Right atrium auricular region (tissue), 2 donors: ENCODE data around the gene ACAP2. TPM values are rescaled to one million over a fixed set of nuclear protein-coding genes. Genes with fewer than 3 reads are reported as not detected.

Source experiments
- DNase-seq: peaks from one replicate; pipeline ENCODE4 v3.0.0-alpha.2; 2019; ENCODE audit warnings: low spot score
- H3K27ac ChIP-seq, 2 donors: fragments of 200-600 bp; sonication (generic); 1 replicate in 1 of 2; 2 replicates in 1 of 2; pipeline ENCODE4 v1.5.1; 2016 to 2019
- H3K27me3 ChIP-seq, 2 donors: fragments of 200-600 bp; sonication (generic); one replicate each; pipeline versions ENCODE4 v1.5.1 to v1.6.0; 2017 to 2019
- H3K36me3 ChIP-seq: fragments of 200-600 bp; sonication (generic); one replicate; pipeline ENCODE4 v1.5.1; 2016
- H3K4me1 ChIP-seq, 2 donors: fragments of 200-600 bp; sonication (generic); one replicate each; pipeline versions ENCODE4 v1.5.1 to v1.6.0; 2017 to 2019
- H3K4me3 ChIP-seq, 2 donors: fragments of 200-600 bp; sonication (generic); 1 replicate in 1 of 2; 2 replicates in 1 of 2; pipeline ENCODE4 v1.5.1; 2017 to 2019; ENCODE audit warnings: mild to moderate bottlenecking in 1 of 2, moderate library complexity in 1 of 2
- H3K9me3 ChIP-seq, 2 donors: fragments of 200-600 bp; sonication (generic); one replicate each; pipeline ENCODE4 v1.5.1; 2019
- total RNA-seq, 2 donors: library from RNA; depleted of rRNA; stranded (reverse); fragments of >200 nt; gene quantifications; one replicate each; pipeline ENCODE4 v1.1.0, GENCODE V29; 2016
- TF ChIP-seq, protein P1 (sequence below), 2 donors: fragments of 200-600 bp; sonication (generic); IDR thresholded peaks; one replicate each; pipeline ENCODE4 v1.5.1; 2019; ENCODE audit warnings: antibody characterized with exemption in 2 of 2

The ACAP2 gene
- total RNA-seq, 2 donors from 2014 or later = 17.8 to 18.9 TPM

DNA sequence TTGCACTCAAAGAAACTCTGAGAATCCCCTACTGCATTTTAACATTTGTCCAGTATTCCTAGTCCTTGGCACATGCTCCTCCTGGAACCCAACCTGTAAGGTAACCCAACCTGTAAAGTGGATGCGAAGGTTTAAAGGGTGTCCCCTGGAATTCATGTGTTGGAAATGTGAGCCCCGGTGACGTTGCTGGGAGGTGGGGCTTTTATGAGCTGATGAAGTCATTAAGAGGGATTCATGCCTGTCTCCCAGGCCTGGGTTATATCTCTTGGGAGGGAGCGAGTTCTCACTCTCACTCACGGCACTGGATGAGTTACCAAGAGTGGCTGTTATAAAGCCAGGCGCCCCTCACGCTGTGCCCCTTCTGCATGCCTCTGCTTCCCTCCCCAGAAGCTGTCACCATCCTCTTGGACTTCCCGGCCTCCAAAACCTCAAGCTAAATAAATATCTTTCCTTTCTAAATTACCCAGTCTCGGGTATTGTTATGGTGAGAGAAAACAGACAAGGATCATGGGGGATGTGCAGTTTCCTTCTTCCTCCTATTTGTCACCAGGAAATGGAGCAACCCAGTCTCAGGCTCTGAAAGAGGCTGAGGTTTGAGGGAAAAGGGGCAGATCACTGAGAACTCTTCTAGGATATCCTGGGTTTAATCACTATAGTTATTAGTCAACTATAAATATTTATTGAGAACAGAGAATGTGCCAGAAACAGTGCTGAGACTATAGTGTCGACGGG lies 179.5 kb downstream of the ACAP2 start:
- H3K4me3 ChIP-seq = no peak overlapping the region
- TF ChIP-seq, protein P1, sequence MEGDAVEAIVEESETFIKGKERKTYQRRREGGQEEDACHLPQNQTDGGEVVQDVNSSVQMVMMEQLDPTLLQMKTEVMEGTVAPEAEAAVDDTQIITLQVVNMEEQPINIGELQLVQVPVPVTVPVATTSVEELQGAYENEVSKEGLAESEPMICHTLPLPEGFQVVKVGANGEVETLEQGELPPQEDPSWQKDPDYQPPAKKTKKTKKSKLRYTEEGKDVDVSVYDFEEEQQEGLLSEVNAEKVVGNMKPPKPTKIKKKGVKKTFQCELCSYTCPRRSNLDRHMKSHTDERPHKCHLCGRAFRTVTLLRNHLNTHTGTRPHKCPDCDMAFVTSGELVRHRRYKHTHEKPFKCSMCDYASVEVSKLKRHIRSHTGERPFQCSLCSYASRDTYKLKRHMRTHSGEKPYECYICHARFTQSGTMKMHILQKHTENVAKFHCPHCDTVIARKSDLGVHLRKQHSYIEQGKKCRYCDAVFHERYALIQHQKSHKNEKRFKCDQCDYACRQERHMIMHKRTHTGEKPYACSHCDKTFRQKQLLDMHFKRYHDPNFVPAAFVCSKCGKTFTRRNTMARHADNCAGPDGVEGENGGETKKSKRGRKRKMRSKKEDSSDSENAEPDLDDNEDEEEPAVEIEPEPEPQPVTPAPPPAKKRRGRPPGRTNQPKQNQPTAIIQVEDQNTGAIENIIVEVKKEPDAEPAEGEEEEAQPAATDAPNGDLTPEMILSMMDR (IDR thresholded peaks at IDR 0.05) = no peak
- peak; percentile 55 for DNase-seq
- H3K27me3 ChIP-seq = no peaks in the 10 kb centered on the region
- H3K4me1 ChIP-seq = peaks cover 0 to 22% of the 10 kb centered on the region in 2 donors
- no peaks in the 10 kb centered on the region for H3K36me3 ChIP-seq
- no peak overlapping the region for H3K27ac ChIP-seq
- H3K9me3 ChIP-seq = no peaks in the 10 kb centered on the region

DNA sequence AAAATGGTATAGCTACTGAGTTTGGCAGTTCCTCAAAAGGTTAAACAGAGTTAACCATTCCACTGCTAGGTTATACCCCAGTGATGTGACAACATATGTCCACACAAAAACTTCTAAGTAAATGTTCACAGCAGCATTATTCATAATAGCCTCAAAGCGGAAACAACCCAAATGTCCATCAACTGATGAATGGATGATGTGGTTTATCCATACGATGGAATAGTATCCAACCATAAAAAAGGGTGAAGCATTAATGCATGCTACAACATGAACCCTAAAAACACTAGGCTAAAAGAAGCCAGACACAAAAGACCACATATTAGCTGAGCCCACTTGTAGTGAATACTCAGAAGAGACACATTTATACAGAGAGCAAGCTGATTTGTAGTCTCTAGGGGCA lies 180.9 kb downstream of the ACAP2 start:
- H3K27me3 ChIP-seq = no peaks in the 10 kb centered on the region
- H3K4me3 ChIP-seq = no peak overlapping the region
- H3K27ac ChIP-seq = no peak overlapping the region
- TF ChIP-seq, protein P1 (IDR thresholded peaks at IDR 0.05) = no peak
- peaks cover 0 to 28% of the 10 kb centered on the region in 2 donors for H3K4me1 ChIP-seq
- no peaks in the 10 kb centered on the region for H3K36me3 ChIP-seq
- no peak for DNase-seq
- no peaks in the 10 kb centered on the region for H3K9me3 ChIP-seq

DNA sequence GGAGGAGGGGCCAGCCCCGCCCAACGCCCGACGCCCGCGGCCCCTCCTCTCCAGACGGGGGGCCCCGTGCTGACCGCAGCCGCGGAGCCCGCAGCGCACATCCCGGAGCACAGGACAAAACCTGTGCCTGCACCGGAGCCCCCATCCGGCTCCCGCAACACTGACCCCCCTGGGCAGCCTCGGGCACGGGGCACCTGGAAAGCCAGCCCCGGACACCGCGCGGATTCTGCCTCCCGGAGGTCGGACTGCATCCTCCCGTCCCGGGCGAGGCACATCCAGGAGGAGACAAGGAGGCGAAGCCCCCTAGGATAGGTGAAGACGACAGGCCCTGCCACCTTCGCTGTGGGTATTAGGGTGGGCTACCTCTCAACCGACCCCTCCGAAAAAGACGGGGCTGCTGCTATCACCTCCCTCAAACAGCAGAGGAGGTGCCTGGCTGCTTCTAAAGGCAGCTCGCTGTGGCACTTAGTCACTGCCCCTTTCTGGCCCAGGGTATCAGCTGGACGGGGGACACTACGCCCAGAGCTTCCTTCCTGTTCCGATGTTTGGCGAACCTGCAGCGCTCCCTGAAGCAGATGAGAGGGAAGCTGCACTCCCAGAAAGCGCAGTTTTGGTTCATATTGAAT lies 182.4 kb downstream of the ACAP2 start:
- Histone ChIP-seq H3K4me1 (peaks cover 0 to 28% of the 10 kb centered on the region in 2 donors), H3K9me3 (no peaks in the 10 kb centered on the region), H3K27me3 (no peaks in the 10 kb centered on the region), H3K27ac (peak overlapping the region; percentile 78 to 86), H3K36me3 (no peaks in the 10 kb centered on the region), H3K4me3 (peak overlapping the region; percentile 49 to 68)
- DNase-seq = peak; percentile 68
- TF ChIP-seq, protein P1 (IDR thresholded peaks at IDR 0.05) = peak in 1 of 2 donors; percentile 36

DNA sequence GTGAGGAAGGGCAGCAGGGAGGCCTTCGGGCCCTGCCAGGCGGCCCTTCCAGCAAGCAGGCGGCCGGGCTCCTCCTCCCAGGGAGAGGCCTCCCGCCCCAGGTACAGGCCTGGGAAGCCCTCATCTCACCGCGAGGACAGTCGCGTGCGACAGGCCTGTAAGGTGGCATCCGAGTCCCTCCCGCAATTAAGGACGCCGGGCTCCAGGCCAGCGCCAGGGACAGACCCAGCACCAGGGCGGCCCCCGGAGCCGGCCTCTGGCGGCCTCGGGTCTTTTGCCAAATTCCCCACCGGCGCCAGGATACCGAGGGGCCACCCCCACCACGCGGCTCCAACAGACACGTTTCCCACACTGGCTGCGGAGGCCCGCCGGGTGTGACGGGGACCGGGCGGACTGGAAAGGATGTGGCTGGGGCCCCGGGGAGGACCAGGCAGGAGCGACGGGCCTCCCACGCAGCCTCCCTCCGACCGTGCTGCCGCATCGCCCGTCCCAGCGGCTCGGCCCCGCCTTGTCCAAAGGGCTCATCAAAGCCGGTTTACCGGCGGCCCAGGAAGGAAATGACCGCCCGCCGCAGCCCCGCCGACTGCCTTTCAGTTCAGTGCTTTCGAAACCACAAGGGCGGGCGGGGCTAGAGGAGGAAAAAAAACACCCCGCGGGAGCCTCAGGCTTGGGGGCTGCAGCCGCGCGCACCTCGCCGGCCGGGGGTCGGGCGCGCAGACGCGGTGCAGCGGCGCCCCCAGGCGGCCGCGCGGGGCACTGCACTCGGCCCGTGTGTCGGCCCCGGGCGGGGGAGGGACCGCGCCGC lies 183.1 kb downstream of the ACAP2 start:
- H3K4me3 ChIP-seq = peak overlapping the region; percentile 49 to 68
- peak overlapping the region; percentile 86 to 88 for H3K27ac ChIP-seq
- no peaks in the 10 kb centered on the region for H3K27me3 ChIP-seq
- H3K4me1 ChIP-seq = peaks cover 0 to 28% of the 10 kb centered on the region in 2 donors
- no peaks in the 10 kb centered on the region for H3K9me3 ChIP-seq
- DNase-seq = peak; percentile 95
- TF ChIP-seq, protein P1 (IDR thresholded peaks at IDR 0.05) = peak; percentile 75 to 98
- H3K36me3 ChIP-seq = no peaks in the 10 kb centered on the region

DNA sequence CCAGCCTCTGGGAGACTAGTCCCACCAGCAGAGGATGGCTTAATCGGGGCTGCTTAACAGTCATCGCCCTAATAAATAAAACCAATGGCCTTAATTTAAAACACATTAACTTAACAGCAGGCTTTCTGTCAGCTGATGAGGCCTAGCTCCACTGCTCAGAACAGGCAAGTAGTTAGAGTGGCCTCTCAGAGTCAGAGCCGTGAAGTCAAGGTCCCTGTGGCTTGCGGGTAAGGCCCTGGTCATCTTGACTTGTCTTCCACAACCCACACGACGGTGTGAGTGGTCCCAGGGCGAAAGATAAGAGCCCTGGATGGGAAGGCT lies 183.7 kb downstream of the ACAP2 start:
- H3K36me3 ChIP-seq = no peaks in the 10 kb centered on the region
- no peaks in the 10 kb centered on the region for H3K27me3 ChIP-seq
- TF ChIP-seq, protein P1 (IDR thresholded peaks at IDR 0.05) = no peak
- H3K9me3 ChIP-seq = no peaks in the 10 kb centered on the region
- peak overlapping the region in 1 of 2 donors; percentile 68 for H3K4me3 ChIP-seq
- no peak for DNase-seq
- H3K27ac ChIP-seq = peak overlapping the region; percentile 86 to 88
- peaks cover 0 to 28% of the 10 kb centered on the region in 2 donors for H3K4me1 ChIP-seq
